ENCODE results near the gene PROX2.

DNA sequence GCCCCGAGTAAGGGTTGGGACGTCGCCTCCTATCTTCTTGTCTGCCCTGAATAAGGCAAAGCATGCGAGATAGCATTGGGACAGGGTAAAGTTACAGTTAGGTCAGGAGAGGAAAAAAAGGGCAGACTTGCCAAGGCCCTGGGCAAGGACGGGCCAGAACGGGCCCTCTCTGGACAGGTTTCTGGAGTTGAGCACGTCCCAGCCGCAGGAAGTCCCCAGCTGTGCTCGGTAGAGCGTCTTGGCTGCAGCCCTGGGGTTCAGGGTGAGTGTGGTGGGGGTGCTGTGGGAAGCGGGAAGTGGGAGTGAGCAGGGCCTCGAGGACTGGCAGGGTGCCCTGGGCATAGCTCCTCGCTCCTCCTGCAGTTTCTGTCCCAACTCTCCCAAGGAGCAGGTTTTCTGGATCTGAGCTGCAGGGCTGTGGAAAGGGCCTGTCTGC is 41.7 kb upstream of the PROX2 start:
- TF ChIP-seq, protein P1, sequence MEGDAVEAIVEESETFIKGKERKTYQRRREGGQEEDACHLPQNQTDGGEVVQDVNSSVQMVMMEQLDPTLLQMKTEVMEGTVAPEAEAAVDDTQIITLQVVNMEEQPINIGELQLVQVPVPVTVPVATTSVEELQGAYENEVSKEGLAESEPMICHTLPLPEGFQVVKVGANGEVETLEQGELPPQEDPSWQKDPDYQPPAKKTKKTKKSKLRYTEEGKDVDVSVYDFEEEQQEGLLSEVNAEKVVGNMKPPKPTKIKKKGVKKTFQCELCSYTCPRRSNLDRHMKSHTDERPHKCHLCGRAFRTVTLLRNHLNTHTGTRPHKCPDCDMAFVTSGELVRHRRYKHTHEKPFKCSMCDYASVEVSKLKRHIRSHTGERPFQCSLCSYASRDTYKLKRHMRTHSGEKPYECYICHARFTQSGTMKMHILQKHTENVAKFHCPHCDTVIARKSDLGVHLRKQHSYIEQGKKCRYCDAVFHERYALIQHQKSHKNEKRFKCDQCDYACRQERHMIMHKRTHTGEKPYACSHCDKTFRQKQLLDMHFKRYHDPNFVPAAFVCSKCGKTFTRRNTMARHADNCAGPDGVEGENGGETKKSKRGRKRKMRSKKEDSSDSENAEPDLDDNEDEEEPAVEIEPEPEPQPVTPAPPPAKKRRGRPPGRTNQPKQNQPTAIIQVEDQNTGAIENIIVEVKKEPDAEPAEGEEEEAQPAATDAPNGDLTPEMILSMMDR (IDR thresholded peaks at IDR 0.05), result no peak
- TF ChIP-seq POLR2AphosphoS5 (IDR thresholded peaks at IDR 0.05) (peak; percentile 39), POLR2A (IDR thresholded peaks at IDR 0.05) (no peak), EP300 (IDR thresholded peaks at IDR 0.05) (no peak)
